HepG2 (cell line): ENCODE measurements around the gene LMOD3. TPM values are rescaled to one million over a fixed set of nuclear protein-coding genes. Genes with fewer than 3 reads are reported as not detected.

Source experiments
- ATAC-seq: fragments of 200-7000 bp; cut with Tn5 transposase; 3 replicates; pipeline ENCODE4 v1.9.1; 2020; ENCODE audit warnings: mild to moderate bottlenecking, moderate library complexity
- BruUV-seq: library from RNA; stranded (reverse); fragments of 400-500 nt; replicated peaks from 2 replicates; lab custom pipeline; 2021; lab: Mats Ljungman, UMichigan
- CTCF ChIA-PET: fragments of 300-600 bp; formaldehyde crosslinking; extraction: SDS; loops from one replicate; lab custom pipeline; 2021; ENCODE audit warnings: low total read pairs, inconsistent platforms, low intra/inter-chr PET ratio; lab: Yijun Ruan, JAX
- POLR2A ChIA-PET: fragments of 350-600 bp; sonication (Branson Sonifier 250); formaldehyde crosslinking; loops from one replicate; lab custom pipeline; 2020; ENCODE audit warnings: antibody characterized with exemption, inconsistent platforms; lab: Yijun Ruan, JAX
- DNase-seq: peaks from one replicate; pipeline ENCODE4 v3.0.0-alpha.2; 2015; ENCODE audit warnings: low spot score
- FAIRE-seq: peaks from 3 replicates; lab custom pipeline; 2011; peaks lifted over from hg19 to GRCh38; lab: Jason Lieb, UNC
- H2AFZ ChIP-seq: one replicate; pipeline ENCODE4 v1.6.1; 2011; ENCODE audit warnings: low read length, inconsistent platforms
- H3K27ac ChIP-seq: fragments of 300-600 bp; 3 replicates; pipeline ENCODE4 v1.8.0; 2011; ENCODE audit warnings: mixed run types, mild to moderate bottlenecking, mixed read lengths, low read length, inconsistent platforms; ENCODE audit not compliant: insufficient read depth; ENCODE audit errors: extremely low read length
- H3K27me3 ChIP-seq, 2 experiments: fragments of 200-600 bp in 1 of 2; 2 replicates in 1 of 2; 3 replicates in 1 of 2; pipeline versions ENCODE4 v1.6.0 to v1.8.0; 2011; ENCODE audit warnings: low read length in 2 of 2, mild to moderate bottlenecking in 2 of 2, moderate library complexity in 2 of 2, inconsistent platforms in 1 of 2; ENCODE audit not compliant: insufficient read depth in 2 of 2, control insufficient read depth in 1 of 2
- H3K36me3 ChIP-seq, 2 experiments: fragments of 200-600 bp in 1 of 2; replicated peaks in 1 of 2; 2 replicates in 1 of 2; 3 replicates in 1 of 2; pipeline versions ENCODE4 v1.5.1 to v1.8.0; 2011; ENCODE audit warnings: low read length in 2 of 2, inconsistent platforms in 1 of 2; ENCODE audit not compliant: insufficient read depth in 2 of 2, control insufficient read depth in 1 of 2
- H3K4me1 ChIP-seq: 2 replicates; pipeline ENCODE4 v1.5.1; 2012; ENCODE audit warnings: low read length, inconsistent platforms; ENCODE audit not compliant: insufficient read depth
- H3K4me2 ChIP-seq: 2 replicates; pipeline ENCODE4 v1.6.0; 2011; ENCODE audit warnings: low read depth, low read length, inconsistent platforms
- H3K4me3 ChIP-seq, 3 experiments: fragments of 200-600 bp in 1 of 3; sonication (generic), shearing (Covaris generic) in 1 of 3; replicated peaks in 1 of 3; 2 replicates each; pipeline ENCODE4 v1.5.1; 2011 to 2016; ENCODE audit warnings: low read length in 3 of 3, inconsistent platforms in 2 of 3, low read depth in 2 of 3, mild to moderate bottlenecking in 2 of 3, control low read depth in 1 of 3, mixed read lengths in 1 of 3; ENCODE audit not compliant: insufficient read depth in 1 of 3
- H3K79me2 ChIP-seq: one replicate; pipeline ENCODE4 v1.6.1; 2011; ENCODE audit warnings: low read length, inconsistent platforms; ENCODE audit not compliant: insufficient read depth
- H3K9ac ChIP-seq: 2 replicates; pipeline ENCODE4 v1.6.0; 2011; ENCODE audit warnings: mild to moderate bottlenecking, low read depth, low read length, inconsistent platforms; ENCODE audit not compliant: insufficient read depth
- H3K9me3 ChIP-seq: 2 replicates; pipeline ENCODE4 v1.5.1; 2012; ENCODE audit warnings: mild to moderate bottlenecking, low read length
- H4K20me1 ChIP-seq: 2 replicates; pipeline ENCODE4 v1.6.0; 2011; ENCODE audit warnings: inconsistent platforms, mild to moderate bottlenecking, low read length, moderate library complexity; ENCODE audit not compliant: insufficient read depth
- DPF2 ChIP-seq: sonication (generic); formaldehyde crosslinking; IDR thresholded peaks from 2 replicates; pipeline ENCODE4 v1.4.0; 2020; ENCODE audit warnings: mild to moderate bottlenecking, low read depth, missing genetic modification reagents, borderline replicate concordance
- EZH2 ChIP-seq: conservative IDR thresholded peaks from 2 replicates; pipeline ENCODE4 v1.6.1; 2012; ENCODE audit warnings: mild to moderate bottlenecking, low read depth, low read length, moderate library complexity
- GATAD2A ChIP-seq: IDR thresholded peaks from 2 replicates; pipeline ENCODE4 v1.6.1; 2016
- SATB2 ChIP-seq: sonication (generic); formaldehyde crosslinking; IDR thresholded peaks from 2 replicates; pipeline ENCODE4 v1.5.0; 2020; ENCODE audit warnings: missing genetic modification reagents
- SRSF1 ChIP-seq: fragments of 200-400 bp; formaldehyde crosslinking; optimal IDR thresholded peaks from 2 replicates; pipeline ENCODE3; 2017; ENCODE audit warnings: mild to moderate bottlenecking, low read depth, low read length, moderate library complexity
- TEAD3 ChIP-seq: optimal IDR thresholded peaks from 2 replicates; pipeline ENCODE3; 2016; ENCODE audit warnings: borderline replicate concordance
- ZGPAT ChIP-seq: IDR thresholded peaks from 2 replicates; pipeline ENCODE4 v1.6.1; 2016; ENCODE audit warnings: mild to moderate bottlenecking
- ZNF235 ChIP-seq: sonication (generic); formaldehyde crosslinking; IDR thresholded peaks from 2 replicates; pipeline ENCODE4 v1.8.1; 2023; ENCODE audit warnings: mild to moderate bottlenecking, missing genetic modification reagents, borderline replicate concordance
- ZNF296 ChIP-seq: sonication (generic); formaldehyde crosslinking; conservative IDR thresholded peaks from 2 replicates; pipeline ENCODE4 v1.5.0; 2020; ENCODE audit warnings: mild to moderate bottlenecking, missing genetic modification reagents
- ZNF326 ChIP-seq: sonication (generic); formaldehyde crosslinking; IDR thresholded peaks from 2 replicates; pipeline ENCODE4 v1.4.0; 2020; ENCODE audit warnings: missing genetic modification reagents, borderline replicate concordance
- ZNF354B ChIP-seq: sonication (generic); formaldehyde crosslinking; IDR thresholded peaks from 2 replicates; pipeline ENCODE4 v1.8.0; 2022; ENCODE audit warnings: mild to moderate bottlenecking, missing genetic modification reagents
- ZNF441 ChIP-seq: sonication (generic); formaldehyde crosslinking; IDR thresholded peaks from 2 replicates; pipeline ENCODE4 v1.7.0; 2021; ENCODE audit warnings: missing genetic modification reagents, borderline replicate concordance
- ZNF451 ChIP-seq: sonication (generic); formaldehyde crosslinking; IDR thresholded peaks from 2 replicates; pipeline ENCODE4 v1.5.0; 2020; ENCODE audit warnings: mild to moderate bottlenecking, missing genetic modification reagents
- WGBS: methylation state at CpG from one replicate; pipeline ENCODE4 v1.1.6; 2017; ENCODE audit warnings: low lambda C conversion rate; 5-methylcytosine and 5-hydroxymethylcytosine counted together
- in situ Hi-C: cut with HindIII; loops from 2 replicates; pipeline ENCODE4 v1.10.0; 2017; ENCODE audit warnings: low pct_unique_long_range_greater_than_20kb; ENCODE audit not compliant: extremely low pct_ligation_motif_present
- intact Hi-C: fragments of 100-400 bp; cut with micrococcal nuclease; formaldehyde crosslinking; loops from one replicate; pipeline ENCODE4 v1.10.0; 2022; ENCODE audit not compliant: unreplicated experiment
- polyA plus RNA-seq, 8 experiments: library from polyadenylated mRNA; depleted of rRNA in 3 of 8; stranded (reverse) in 7 of 8; unstranded in 1 of 8; fragments of >200 nt; fragmentation: Illumina TruSeq in 4 of 8; extraction: Trizol in 4 of 8; gene quantifications; 2 replicates each; pipeline versions ENCODE4 v1.2.1 to v1.2.3, GENCODE V29; 2011 to 2016; ENCODE audit warnings: low read depth in 4 of 8, missing spikeins in 1 of 8, mixed read lengths in 1 of 8; ENCODE audit not compliant: insufficient read depth in 1 of 8
- total RNA-seq, 5 experiments: library from RNA; depleted of rRNA; stranded (reverse); fragments of >200 nt; fragmentation: Illumina TruSeq; extraction: Trizol; gene quantifications; 2 replicates each; pipeline ENCODE4 v1.2.3, GENCODE V29; 2016; ENCODE audit warnings: low read depth in 1 of 5
- TF ChIP-seq, protein P1 (sequence below): sonication (generic); formaldehyde crosslinking; IDR thresholded peaks from 2 replicates; pipeline ENCODE4 v1.8.0; 2022; ENCODE audit warnings: mild to moderate bottlenecking, missing genetic modification reagents; ENCODE audit not compliant: insufficient replicate concordance

Gene LMOD3
- total and polyA plus RNA-seq, 2 of the 13 experiments (the other 11 are each of a cell fraction or from before 2014, with no cell fraction given) = not detected

- POLR2A ChIA-PET = no interaction called here
- H2AFZ ChIP-seq = no peak overlapping the region
- H3K27me3 ChIP-seq = no peaks in the 10 kb centered on the region; a peak in 1 of 5 replicates
- TF ChIP-seq ZNF441 = no peak
- TF ChIP-seq ZNF354B (CRISPR knock-in tag) = no peak
- no peak for TF ChIP-seq DPF2 (CRISPR knock-in tag)
- TF ChIP-seq ZNF235 (CRISPR knock-in tag) = no peak
- TF ChIP-seq, protein P1, sequence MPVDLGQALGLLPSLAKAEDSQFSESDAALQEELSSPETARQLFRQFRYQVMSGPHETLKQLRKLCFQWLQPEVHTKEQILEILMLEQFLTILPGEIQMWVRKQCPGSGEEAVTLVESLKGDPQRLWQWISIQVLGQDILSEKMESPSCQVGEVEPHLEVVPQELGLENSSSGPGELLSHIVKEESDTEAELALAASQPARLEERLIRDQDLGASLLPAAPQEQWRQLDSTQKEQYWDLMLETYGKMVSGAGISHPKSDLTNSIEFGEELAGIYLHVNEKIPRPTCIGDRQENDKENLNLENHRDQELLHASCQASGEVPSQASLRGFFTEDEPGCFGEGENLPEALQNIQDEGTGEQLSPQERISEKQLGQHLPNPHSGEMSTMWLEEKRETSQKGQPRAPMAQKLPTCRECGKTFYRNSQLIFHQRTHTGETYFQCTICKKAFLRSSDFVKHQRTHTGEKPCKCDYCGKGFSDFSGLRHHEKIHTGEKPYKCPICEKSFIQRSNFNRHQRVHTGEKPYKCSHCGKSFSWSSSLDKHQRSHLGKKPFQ (CRISPR knock-in tag) = no peak
- TF ChIP-seq ZNF326 (CRISPR knock-in tag) = no peak
- TF ChIP-seq SRSF1 = no peak
- no peak for TF ChIP-seq ZGPAT (CRISPR knock-in tag)
- no peak for TF ChIP-seq ZNF296
- TF ChIP-seq EZH2 = no peak
- no peak for TF ChIP-seq ZNF451
- no peak for TF ChIP-seq TEAD3 (CRISPR knock-in tag)
- TF ChIP-seq SATB2 (CRISPR knock-in tag) = no peak
- TF ChIP-seq GATAD2A (CRISPR knock-in tag) = no peak
- TF ChIP-seq, all 625 proteins: peak for 0
- DNase-seq = no peak
- Histone ChIP-seq H4K20me1 (no peaks in the 10 kb centered on the region), H3K4me1 (peaks cover 70% of the 10 kb centered on the region), H3K4me2 (no peak overlapping the region), H3K36me3 (no peaks in the 10 kb centered on the region), H3K79me2 (peaks cover 33% of the 10 kb centered on the region), H3K9me3 (no peaks in the 10 kb centered on the region), H3K27ac (no peak overlapping the region), H3K4me3 (no peak overlapping the region), H3K9ac (no peak overlapping the region)
- 37% methylated on average over 2 of the region's 2 CpGs for WGBS
- no peak for ATAC-seq
- no TSS peak for BruUV-seq
- in situ Hi-C loops = no loop called here
- CTCF ChIA-PET = no interaction called here
- no peak for FAIRE-seq
- intact Hi-C loops = no loop called here
Measured at GRCh38 chr3:69082361-69082760, 40.0 kb downstream of the LMOD3 start.
